Gastroesophageal sphincter (tissue), 3 donors: Measurements from ENCODE around the gene EXOC2.

Experiments
- CTCF ChIP-seq, 4 experiments: fragments of 200-600 bp in 2 of 4; fragments of 450-650 bp in 2 of 4; sonication (generic) in 1 of 4; IDR thresholded peaks; one replicate each; pipeline ENCODE4 v1.5.1; 2017 to 2019; ENCODE audit warnings: antibody characterized with exemption in 4 of 4, mild to moderate bottlenecking in 2 of 4, moderate library complexity in 2 of 4
- EP300 ChIP-seq: sonication (generic); formaldehyde crosslinking; IDR thresholded peaks from one replicate; pipeline ENCODE4 v1.6.1; 2017; ENCODE audit warnings: antibody characterized with exemption, mild to moderate bottlenecking
- POLR2A ChIP-seq, 2 donors: fragments of 450-650 bp; IDR thresholded peaks; one replicate each; pipeline ENCODE4 v1.6.1; 2017; ENCODE audit warnings: antibody characterized with exemption in 2 of 2, mild to moderate bottlenecking in 2 of 2, moderate library complexity in 1 of 2

GRCh38 chr6:667253-667927, 25.5 kb downstream of the EXOC2 start:
- TF ChIP-seq CTCF (IDR thresholded peaks at IDR 0.05), result no peak
- TF ChIP-seq POLR2A (IDR thresholded peaks at IDR 0.05), result no peak
- no peak for TF ChIP-seq EP300
